IPS-NIHi11 (cell line): ENCODE measurements around the gene ZNF486.
"Not testable (repeated sequence)": the region's sequence is repeated elsewhere in the genome, so short reads cannot be mapped to it uniquely, and the experiment has no call there.

Source experiments
- DNase-seq: peaks from one replicate; pipeline ENCODE4 v3.0.0; 2012; ENCODE audit warnings: mixed read lengths, low spot score

The ZNF486 gene

GRCh38 chr19:20167020-20167644 is at the start of gene ZNF486:
Gene ZNF486, plus strand, starts transcription at chr19:20167214. Its CDS starts 117 bp downstream, at chr19:20167331.
- DNase-seq: peak; percentile 80

GRCh38 chr19:20118064-20118839 is 48.8 kb upstream of the ZNF486 start:
- not testable (repeated sequence) for DNase-seq

GRCh38 chr19:20124879-20125278 is 42.1 kb upstream of the ZNF486 start:
- no peak for DNase-seq

- not testable (repeated sequence) for DNase-seq
Observed at GRCh38 chr19:20132933-20133332, 34.1 kb upstream of the ZNF486 start.

GRCh38 chr19:20137714-20138113 is 29.3 kb upstream of the ZNF486 start:
- DNase-seq: not testable (repeated sequence)

GRCh38 chr19:20151617-20152145 is 15.3 kb upstream of the ZNF486 start:
- DNase-seq: peak; percentile 9

- peak; percentile 40 for DNase-seq
Observed at GRCh38 chr19:20152506-20152905, 14.5 kb upstream of the ZNF486 start.

- no peak for DNase-seq
Observed at GRCh38 chr19:20153281-20153680, 13.7 kb upstream of the ZNF486 start.

GRCh38 chr19:20154636-20155035 is 12.4 kb upstream of the ZNF486 start:
- no peak for DNase-seq

GRCh38 chr19:20162821-20163220 is 4.2 kb upstream of the ZNF486 start:
- DNase-seq: no peak

- DNase-seq: no peak
Observed at GRCh38 chr19:20164456-20164855, 2.6 kb upstream of the ZNF486 start.

- DNase-seq: no peak
Observed at GRCh38 chr19:20165971-20166592, 932 bp upstream of the ZNF486 start.

GRCh38 chr19:20167651-20168122 is 673 bp downstream of the ZNF486 start:
- no peak for DNase-seq

- DNase-seq: no peak
Observed at GRCh38 chr19:20171285-20171684, 4.3 kb downstream of the ZNF486 start.

GRCh38 chr19:20175848-20176247 is 8.8 kb downstream of the ZNF486 start:
- DNase-seq: not testable (repeated sequence)

- not testable (repeated sequence) for DNase-seq
Observed at GRCh38 chr19:20179956-20180355, 12.9 kb downstream of the ZNF486 start.

- no peak for DNase-seq
Observed at GRCh38 chr19:20182222-20182785, 15.3 kb downstream of the ZNF486 start.

- no peak for DNase-seq
Observed at GRCh38 chr19:20186174-20186573, 19.2 kb downstream of the ZNF486 start.

- no peak for DNase-seq
Observed at GRCh38 chr19:20197747-20198146, 30.7 kb downstream of the ZNF486 start.

GRCh38 chr19:20209051-20209450 is 42.0 kb downstream of the ZNF486 start:
- no peak for DNase-seq

GRCh38 chr19:20214366-20214765 is 47.4 kb downstream of the ZNF486 start:
- not testable (repeated sequence) for DNase-seq

GRCh38 chr19:20221605-20222004 is 54.6 kb downstream of the ZNF486 start:
- DNase-seq: not testable (repeated sequence)
